ENCODE data around the gene IFNGR1. TPM values are rescaled to one million over a fixed set of nuclear protein-coding genes. Genes with fewer than 3 reads are reported as not detected.

IFNGR1 gene
- total RNA-seq, 1 donor from 2014 or later: 34.0 TPM

DNA sequence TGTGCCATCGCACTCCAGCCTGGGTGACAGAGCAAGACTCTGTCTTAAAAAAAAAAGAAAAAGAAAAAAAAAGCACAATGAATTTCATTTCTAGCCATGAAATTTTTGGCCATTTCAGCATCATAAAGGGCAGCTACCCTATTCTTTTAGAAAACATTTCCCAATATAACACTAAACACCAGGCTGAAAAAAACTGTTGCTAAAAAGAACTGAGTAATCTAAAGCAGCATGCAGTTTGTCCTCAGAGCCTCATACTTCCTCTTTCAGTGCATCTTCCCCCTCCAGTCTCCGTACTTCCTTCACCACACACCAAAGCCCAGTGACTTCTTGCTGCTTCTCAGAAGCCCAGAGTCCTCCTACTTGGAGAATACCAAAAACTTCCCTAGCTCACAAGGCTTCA lies 5.6 kb upstream of the IFNGR1 start:
- Histone ChIP-seq H3K27ac (no peak overlapping the region), H3K4me2 (no peak overlapping the region), H3K9me3 (ENCODE audit: low read depth) (no peaks in the 10 kb centered on the region), H2AFZ (replicated peaks) (no peak overlapping the region), H3K4me3 (no peak overlapping the region), H3K27me3 (no peaks in the 10 kb centered on the region), H3K9ac (no peak overlapping the region), H3K36me3 (no peaks in the 10 kb centered on the region), H3F3A (ENCODE audit: low read depth) (no peaks in the 10 kb centered on the region), H3K4me1 (peaks cover under 1% of the 10 kb centered on the region), H3K79me2 (ENCODE audit: low read depth) (no peaks in the 10 kb centered on the region), H4K20me1 (ENCODE audit: low read depth) (no peaks in the 10 kb centered on the region)
- Mint-ChIP-seq H3K4me1 (peaks cover 6% of the 10 kb centered on the region), H3K9me3 (no peaks in the 10 kb centered on the region), H3K27ac (no peak overlapping the region), H3K27me3 (ENCODE audit: insufficient read depth, low read depth) (no peaks in the 10 kb centered on the region), H3K4me3 (no peak overlapping the region), H3K36me3 (no peaks in the 10 kb centered on the region)
- DNase-seq (ENCODE audit: low spot score): no peak
- TF ChIP-seq EZH2phosphoT487 (IDR thresholded peaks at IDR 0.05): no peak
- no peak for TF ChIP-seq EZH2 (IDR thresholded peaks at IDR 0.05)
- TF ChIP-seq, protein P1, sequence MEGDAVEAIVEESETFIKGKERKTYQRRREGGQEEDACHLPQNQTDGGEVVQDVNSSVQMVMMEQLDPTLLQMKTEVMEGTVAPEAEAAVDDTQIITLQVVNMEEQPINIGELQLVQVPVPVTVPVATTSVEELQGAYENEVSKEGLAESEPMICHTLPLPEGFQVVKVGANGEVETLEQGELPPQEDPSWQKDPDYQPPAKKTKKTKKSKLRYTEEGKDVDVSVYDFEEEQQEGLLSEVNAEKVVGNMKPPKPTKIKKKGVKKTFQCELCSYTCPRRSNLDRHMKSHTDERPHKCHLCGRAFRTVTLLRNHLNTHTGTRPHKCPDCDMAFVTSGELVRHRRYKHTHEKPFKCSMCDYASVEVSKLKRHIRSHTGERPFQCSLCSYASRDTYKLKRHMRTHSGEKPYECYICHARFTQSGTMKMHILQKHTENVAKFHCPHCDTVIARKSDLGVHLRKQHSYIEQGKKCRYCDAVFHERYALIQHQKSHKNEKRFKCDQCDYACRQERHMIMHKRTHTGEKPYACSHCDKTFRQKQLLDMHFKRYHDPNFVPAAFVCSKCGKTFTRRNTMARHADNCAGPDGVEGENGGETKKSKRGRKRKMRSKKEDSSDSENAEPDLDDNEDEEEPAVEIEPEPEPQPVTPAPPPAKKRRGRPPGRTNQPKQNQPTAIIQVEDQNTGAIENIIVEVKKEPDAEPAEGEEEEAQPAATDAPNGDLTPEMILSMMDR (IDR thresholded peaks at IDR 0.05): no peak

DNA sequence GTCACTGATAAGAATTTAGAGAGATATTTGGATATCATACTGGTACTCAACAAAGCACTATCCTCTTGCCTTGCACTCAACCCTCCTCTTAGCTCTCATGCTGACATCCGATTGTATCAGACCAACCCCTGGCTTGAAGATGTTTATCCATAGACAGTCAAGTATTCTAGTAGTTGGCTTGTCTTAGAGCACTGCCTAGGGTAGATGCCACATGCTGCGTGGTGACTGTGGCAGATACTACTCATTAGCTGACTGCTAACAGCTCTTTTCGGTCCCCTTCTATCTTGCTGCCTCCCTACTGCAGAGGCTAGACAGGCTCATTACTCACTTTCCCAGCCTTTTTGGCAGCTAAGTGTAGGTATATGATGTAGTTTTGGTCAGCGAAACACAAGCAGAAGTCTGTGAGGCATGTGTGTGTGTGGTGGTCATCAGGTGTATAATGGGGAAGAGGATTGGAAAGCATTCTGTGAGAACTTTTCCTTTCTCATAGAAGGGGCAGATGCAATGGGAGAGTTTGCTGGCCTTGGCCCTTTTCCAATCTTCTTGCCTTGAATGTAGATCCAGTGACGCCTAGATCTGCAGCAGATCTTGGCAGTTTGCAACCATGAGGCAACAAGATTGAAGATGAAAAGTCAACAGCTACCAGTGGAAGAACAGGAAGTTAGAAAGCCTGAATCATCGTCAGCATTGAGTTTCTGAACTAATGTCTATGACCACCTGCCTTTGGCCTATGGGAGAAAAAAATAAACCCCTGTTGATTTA lies 4.4 kb upstream of the IFNGR1 start:
- no peaks in the 10 kb centered on the region for H3K9me3 Mint-ChIP-seq
- H3K27ac ChIP-seq: no peak overlapping the region
- peaks cover 3% of the 10 kb centered on the region for H3K4me1 ChIP-seq
- no peaks in the 10 kb centered on the region for H3F3A ChIP-seq (ENCODE audit: low read depth)
- no peaks in the 10 kb centered on the region for H3K9me3 ChIP-seq (ENCODE audit: low read depth)
- no peak for DNase-seq (ENCODE audit: low spot score)
- H3K36me3 ChIP-seq: no peaks in the 10 kb centered on the region
- H3K27me3 Mint-ChIP-seq (ENCODE audit: insufficient read depth, low read depth): no peaks in the 10 kb centered on the region
- peaks cover 9% of the 10 kb centered on the region for H3K4me1 Mint-ChIP-seq
- H4K20me1 ChIP-seq (ENCODE audit: low read depth): peaks cover 4% of the 10 kb centered on the region
- H3K27me3 ChIP-seq: no peaks in the 10 kb centered on the region
- H3K27ac Mint-ChIP-seq: no peak overlapping the region
- TF ChIP-seq, protein P1 (IDR thresholded peaks at IDR 0.05): no peak
- TF ChIP-seq EZH2 (IDR thresholded peaks at IDR 0.05): no peak
- no peak for TF ChIP-seq EZH2phosphoT487 (IDR thresholded peaks at IDR 0.05)
- H3K9ac ChIP-seq: no peak overlapping the region
- no peaks in the 10 kb centered on the region for H3K36me3 Mint-ChIP-seq
- H3K4me2 ChIP-seq: no peak overlapping the region
- no peak overlapping the region for H2AFZ ChIP-seq (replicated peaks)
- H3K79me2 ChIP-seq (ENCODE audit: low read depth): peaks cover 5% of the 10 kb centered on the region
- no peak overlapping the region for H3K4me3 ChIP-seq
- no peak overlapping the region for H3K4me3 Mint-ChIP-seq

DNA sequence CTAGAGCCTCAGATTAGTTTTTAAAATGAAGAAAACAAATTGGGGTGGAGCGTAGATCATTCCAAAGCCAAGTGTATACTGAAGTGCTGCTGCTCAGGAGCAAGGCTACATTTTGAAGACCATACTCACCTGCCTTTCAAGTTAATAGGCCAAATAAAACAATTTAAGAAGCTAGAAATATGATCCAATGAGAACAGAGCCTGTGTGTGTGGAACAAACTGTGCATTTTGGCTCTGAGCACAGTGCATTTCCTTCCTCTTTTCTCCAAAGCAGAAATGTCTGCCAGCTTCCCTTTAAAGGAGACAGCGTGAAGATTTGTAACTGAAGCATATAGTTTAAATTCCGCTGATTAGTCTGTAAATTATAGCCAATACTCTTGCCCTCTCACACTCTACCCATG lies 3.2 kb upstream of the IFNGR1 start:
- peaks cover 17% of the 10 kb centered on the region for H3K79me2 ChIP-seq (ENCODE audit: low read depth)
- Mint-ChIP-seq H3K27ac (no peak overlapping the region), H3K36me3 (no peaks in the 10 kb centered on the region), H3K27me3 (ENCODE audit: insufficient read depth, low read depth) (no peaks in the 10 kb centered on the region), H3K4me3 (no peak overlapping the region), H3K4me1 (peaks cover 17% of the 10 kb centered on the region), H3K9me3 (no peaks in the 10 kb centered on the region)
- H3K4me1 ChIP-seq: peaks cover 9% of the 10 kb centered on the region
- no peak overlapping the region for H3K4me2 ChIP-seq
- no peaks in the 10 kb centered on the region for H3K9me3 ChIP-seq (ENCODE audit: low read depth)
- no peak overlapping the region for H3K9ac ChIP-seq
- no peaks in the 10 kb centered on the region for H3K36me3 ChIP-seq
- no peaks in the 10 kb centered on the region for H3K27me3 ChIP-seq
- no peak for DNase-seq (ENCODE audit: low spot score)
- peaks cover 16% of the 10 kb centered on the region for H4K20me1 ChIP-seq (ENCODE audit: low read depth)
- no peaks in the 10 kb centered on the region for H3F3A ChIP-seq (ENCODE audit: low read depth)
- H2AFZ ChIP-seq (replicated peaks): no peak overlapping the region
- no peak for TF ChIP-seq EZH2phosphoT487 (IDR thresholded peaks at IDR 0.05)
- TF ChIP-seq, protein P1 (IDR thresholded peaks at IDR 0.05): no peak
- no peak for TF ChIP-seq EZH2 (IDR thresholded peaks at IDR 0.05)
- no peak overlapping the region for H3K27ac ChIP-seq
- H3K4me3 ChIP-seq: no peak overlapping the region

Data from neural progenitor cell (in vitro differentiated cells).